NCI-H2107 treated with DMSO at 0.1 percent for 48 hours (cell line): Measurements from ENCODE around the gene TMEM220.

ENCODE experiments used
- DNase-seq: peaks from one replicate; lab custom pipeline; 2025; ENCODE audit not compliant: unreplicated experiment; lab: John Stamatoyannopoulos, UW

Gene TMEM220

DNA sequence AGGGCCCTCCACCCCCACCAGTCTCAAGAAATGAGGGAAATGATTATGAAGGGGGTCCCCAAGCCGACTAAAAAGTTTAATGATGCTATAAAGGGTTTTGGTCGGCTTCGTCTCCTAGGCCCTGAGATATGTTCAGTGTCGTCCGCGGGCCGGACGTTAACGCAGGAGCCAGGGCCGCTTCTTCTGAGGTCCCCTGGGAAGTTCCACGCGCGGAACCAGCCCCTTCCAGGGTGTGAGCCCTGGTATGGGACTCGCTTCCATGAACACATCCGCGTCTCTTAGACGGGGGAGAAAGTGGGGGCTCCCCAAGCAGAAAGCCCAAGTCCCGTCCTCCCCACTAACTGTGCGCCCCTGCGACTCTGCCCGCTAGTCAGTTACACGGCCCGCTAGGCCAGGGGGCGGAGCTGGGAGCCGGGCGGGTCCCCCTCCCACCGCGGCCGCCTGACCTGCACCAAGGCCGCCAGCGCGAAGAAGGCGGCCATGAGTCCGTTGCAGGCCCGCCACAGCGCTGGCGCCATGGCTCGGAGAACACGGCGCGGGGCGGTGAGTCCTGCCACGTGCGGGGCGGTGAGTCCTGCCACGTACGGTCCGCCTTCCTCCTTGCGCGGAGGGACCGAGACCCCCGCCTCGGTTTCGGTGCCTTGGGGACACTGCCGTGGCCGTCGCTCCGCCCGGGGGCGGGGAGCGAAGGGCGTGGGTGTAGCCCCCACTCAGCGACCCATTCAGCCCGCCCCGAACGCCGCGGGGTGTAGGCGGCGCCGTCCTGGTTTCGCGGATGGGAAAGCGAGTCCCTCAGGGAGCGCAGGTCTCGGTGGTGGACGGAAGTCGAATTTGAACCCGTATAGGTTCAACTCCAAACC lies at the start of gene TMEM220:
TMEM220 (minus strand) TSS at position 690 of the 860 bp plus-strand sequence; CDS start at position 518, 172 bp downstream.
- no peak for DNase-seq

DNA sequence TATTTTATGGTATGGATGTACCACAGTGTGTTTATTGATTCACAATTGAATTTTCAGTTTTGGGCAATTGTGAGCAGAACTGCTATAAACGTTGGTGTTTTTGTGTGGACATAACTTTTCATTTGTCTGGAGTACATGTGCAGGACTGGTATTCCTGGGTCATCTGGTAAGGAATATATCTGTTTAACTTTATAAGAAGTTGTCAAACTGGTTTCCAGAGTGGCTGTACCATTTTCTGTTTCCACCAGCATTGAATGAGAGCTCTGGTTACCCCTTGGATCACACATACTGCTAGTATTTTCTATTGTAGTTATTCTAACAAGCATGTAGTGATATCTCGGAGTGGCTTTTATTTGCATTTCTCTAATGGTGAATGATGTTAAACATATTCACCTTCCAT lies 49.8 kb upstream of the TMEM220 start:
- no peak for DNase-seq

- DNase-seq = no peak
These were observed 48.1 kb upstream of the TMEM220 start for GRCh38 chr17:10777890-10778289.

- DNase-seq = no peak
These were observed 47.4 kb upstream of the TMEM220 start for GRCh38 chr17:10777131-10777807.

GRCh38 chr17:10776381-10776780 lies 46.6 kb upstream of the TMEM220 start:
- DNase-seq = no peak

GRCh38 chr17:10775740-10776356 lies 46.0 kb upstream of the TMEM220 start:
- DNase-seq = no peak

GRCh38 chr17:10775058-10775457 lies 45.2 kb upstream of the TMEM220 start:
- DNase-seq = no peak

DNA sequence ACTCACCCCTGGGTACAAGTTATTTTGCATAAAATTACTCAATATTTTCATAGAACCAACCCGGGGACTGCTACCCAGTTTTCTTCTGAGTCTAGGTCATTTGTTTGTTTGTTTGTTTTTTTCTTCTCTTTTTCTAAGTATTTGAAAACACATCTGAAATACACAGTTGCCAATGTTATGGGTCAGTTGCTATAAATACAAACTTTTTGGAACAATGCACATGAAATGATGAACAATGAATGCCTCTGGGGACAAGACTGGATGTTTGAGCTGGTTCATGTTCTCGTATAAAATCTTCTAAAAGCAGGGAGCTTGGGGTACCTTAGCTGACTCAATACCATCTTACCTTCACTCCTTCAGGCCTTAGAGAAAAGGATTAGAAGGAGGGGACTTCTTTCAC lies 43.6 kb upstream of the TMEM220 start:
- no peak for DNase-seq

- no peak for DNase-seq
These were observed 42.9 kb upstream of the TMEM220 start for GRCh38 chr17:10772425-10773380.

- DNase-seq = no peak
These were observed 41.3 kb upstream of the TMEM220 start for GRCh38 chr17:10771148-10771547.

DNA sequence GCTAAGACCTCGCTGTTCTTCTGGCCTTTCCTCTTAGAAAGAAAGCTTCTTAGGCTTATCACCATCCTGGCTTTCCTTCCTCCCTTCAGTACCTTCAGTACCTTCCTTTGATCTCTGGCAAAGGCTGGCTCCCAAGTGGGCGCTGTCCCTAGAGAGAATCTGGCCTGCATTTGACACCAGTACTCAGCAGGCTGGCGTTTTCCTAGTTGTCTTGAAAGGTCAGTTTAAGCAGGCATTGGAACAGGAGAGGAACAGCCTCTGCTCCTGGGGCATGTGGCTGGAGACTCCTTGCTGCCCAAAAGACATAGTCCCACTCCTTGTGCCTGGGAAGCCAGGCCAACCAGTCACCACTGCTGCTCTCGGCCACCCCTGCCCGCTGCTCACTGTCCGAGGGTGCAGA lies 40.0 kb upstream of the TMEM220 start:
- DNase-seq = no peak

DNA sequence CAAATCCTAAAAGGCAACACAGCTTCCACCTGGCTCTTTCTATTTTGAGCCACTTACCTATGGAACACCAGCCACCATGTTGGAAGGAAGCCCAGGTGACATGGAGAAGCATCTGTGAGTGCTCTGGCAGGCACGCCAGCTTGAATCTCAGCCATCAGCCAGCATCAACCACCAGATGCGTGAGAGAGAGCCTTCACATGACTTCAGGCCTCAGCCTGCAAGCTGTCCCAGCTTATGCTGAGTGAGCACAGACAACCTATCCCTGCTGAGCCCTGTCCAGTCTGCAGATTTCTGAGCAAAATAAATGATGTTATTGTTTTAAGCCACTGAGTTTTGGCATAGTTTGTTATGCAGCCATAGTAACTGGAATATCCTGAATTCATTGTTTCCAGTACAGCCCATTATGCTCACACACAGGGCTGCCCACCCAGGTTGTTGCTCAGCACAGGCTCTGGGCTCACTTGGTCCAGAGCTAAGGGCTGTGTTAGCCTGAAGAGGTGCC lies 39.0 kb upstream of the TMEM220 start:
- no peak for DNase-seq

GRCh38 chr17:10767232-10767631 lies 37.4 kb upstream of the TMEM220 start:
- DNase-seq = no peak

DNA sequence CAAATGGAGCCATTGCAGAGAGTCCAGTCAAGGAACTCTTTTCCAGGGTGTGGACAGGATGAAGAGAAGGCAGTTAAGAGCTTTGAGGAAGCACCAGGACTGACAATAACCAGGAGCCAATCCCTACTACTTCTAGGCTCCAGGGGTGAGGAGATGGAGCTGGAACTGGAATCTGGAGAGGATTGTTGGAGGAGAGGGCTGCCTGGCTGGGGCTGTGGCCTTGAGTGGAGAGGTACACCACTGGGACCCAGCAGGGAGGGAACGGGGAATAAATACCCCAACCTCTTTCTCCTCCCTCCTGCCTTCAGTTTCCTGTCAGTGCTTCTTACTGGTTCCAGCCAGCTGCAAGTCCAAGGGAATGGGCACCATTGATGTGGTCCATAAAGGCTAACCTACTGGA lies 32.2 kb upstream of the TMEM220 start:
- no peak for DNase-seq

DNA sequence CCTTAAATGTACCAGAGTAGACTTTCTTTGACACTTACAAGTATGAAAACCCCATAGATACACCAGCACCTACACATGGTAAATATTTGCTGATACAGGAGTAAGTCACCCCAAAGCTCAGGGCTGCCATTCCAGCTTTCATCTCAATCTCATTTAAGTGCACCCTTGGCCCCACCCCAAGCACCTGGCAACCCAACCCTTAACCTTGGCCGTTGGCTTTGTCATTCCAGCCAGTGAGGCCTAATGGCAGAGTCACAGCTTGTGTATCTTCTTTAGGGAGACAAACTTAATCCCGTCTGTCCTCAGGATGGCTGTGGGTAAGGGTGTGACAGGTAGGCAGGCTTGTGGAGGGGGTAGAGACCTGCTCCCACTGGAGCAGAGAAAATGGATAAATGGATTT lies 31.5 kb upstream of the TMEM220 start:
- no peak for DNase-seq

DNA sequence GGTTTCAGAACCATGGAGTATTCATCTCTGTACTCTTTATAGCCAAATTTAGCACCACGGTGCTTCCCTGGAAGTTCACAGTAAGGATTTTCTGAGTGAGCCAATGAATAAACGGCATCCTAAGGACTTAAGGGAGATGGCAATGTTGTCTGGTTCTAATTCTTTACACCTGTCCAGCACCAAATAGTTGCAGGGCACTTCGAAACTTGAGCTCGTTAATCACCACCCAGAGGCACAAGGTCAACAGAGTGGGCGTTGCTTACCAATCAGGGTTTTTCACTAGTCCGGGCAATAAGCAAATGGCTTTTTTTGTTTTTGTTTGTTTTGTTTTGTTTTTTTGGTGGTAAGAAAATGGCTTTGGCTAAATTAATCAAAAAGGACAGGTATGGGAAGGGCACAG lies 28.2 kb upstream of the TMEM220 start:
- DNase-seq = no peak

- no peak for DNase-seq
These were observed 27.8 kb upstream of the TMEM220 start for GRCh38 chr17:10757647-10758046.

- no peak for DNase-seq
These were observed 27.2 kb upstream of the TMEM220 start for GRCh38 chr17:10757067-10757466.

GRCh38 chr17:10756619-10757018 lies 26.8 kb upstream of the TMEM220 start:
- no peak for DNase-seq

DNA sequence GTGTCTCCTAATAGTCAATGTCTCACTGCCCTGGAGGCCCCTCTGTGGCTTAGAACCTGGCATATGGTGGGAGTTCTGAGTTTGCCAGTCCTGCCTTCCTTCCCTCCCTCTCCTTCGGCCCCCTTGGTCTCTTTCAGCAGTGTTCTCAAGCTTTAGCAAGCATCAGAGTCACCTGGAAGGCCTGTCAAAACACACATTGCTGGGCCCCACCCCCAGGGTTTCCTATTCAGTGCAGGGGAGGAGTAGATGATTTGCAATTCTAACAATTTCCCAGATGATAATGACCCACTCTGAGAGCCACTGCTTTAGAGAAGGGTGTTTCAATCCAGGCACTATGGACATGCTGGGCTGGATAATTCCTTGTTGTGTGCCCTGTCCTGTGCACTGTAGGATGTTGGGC lies 26.4 kb upstream of the TMEM220 start:
- DNase-seq = no peak
